Germinal center (tissue), 1 donor: Measurements from ENCODE around the gene IL31RA.
"Not testable (repeated sequence)": the region's sequence is repeated elsewhere in the genome, so short reads cannot be mapped to it uniquely, and the experiment has no call there.

ENCODE experiments used
- DNase-seq: peaks from one replicate; pipeline ENCODE4 v3.0.0; 2012; ENCODE audit warnings: mixed read lengths, low spot score

Gene IL31RA

DNA sequence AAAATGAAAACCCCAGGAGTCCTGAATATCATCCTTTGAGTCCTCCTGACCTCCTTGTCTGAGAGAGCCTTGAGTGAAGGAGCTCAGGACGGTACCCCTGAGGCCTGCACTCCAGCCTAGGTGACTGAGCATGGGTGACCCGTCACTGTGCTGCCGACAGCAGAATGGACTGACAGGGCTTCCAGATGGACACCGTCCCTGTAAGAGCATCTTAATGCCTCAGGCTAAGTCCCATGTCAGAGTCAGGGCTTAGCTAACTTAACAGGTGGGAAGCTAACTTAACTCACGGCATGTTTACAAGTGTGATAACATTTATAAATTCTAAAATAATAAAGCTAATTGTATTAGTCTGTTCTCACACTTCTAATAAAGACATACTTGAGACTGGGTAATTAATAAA is 75.3 kb downstream of the IL31RA start:
- no peak for DNase-seq

DNA sequence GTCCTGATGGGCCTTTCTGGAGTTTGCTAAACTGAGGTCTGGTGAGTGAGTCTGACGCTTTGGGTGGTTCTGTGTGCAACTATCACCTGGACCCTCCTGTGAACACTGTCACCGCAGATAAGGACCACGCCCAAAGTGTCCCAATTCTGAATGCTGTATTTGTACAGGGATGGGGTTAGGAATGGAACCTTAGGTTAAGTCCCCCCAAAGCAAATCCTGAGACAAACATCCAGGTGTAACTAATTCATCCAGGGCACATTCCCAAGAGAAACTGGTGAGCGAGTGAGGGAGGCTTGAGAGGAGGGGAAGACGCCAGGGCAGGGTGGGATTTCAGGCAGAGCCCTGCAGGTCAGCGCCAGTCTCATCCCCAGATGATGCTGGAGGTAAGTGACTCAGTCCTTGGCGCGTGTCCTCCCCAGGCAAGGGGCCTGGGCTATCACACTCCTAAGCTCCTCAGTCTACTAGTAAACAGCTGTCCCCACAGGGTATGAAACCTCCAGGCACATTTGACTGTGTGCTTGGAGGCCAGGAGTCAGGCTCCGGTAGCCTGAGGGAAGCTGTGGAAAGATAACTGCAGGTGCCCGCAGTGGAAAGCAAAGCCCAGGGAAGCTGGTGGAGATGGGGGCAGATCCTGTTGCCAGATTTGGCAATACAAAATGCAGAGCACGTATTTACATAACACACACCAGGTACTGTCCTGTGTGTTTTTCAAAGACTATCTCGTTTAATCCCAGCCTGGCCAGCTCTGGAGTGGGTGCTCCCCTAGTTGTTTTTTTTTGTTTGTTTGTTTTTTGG is 76.9 kb downstream of the IL31RA start:
- DNase-seq = no peak

DNA sequence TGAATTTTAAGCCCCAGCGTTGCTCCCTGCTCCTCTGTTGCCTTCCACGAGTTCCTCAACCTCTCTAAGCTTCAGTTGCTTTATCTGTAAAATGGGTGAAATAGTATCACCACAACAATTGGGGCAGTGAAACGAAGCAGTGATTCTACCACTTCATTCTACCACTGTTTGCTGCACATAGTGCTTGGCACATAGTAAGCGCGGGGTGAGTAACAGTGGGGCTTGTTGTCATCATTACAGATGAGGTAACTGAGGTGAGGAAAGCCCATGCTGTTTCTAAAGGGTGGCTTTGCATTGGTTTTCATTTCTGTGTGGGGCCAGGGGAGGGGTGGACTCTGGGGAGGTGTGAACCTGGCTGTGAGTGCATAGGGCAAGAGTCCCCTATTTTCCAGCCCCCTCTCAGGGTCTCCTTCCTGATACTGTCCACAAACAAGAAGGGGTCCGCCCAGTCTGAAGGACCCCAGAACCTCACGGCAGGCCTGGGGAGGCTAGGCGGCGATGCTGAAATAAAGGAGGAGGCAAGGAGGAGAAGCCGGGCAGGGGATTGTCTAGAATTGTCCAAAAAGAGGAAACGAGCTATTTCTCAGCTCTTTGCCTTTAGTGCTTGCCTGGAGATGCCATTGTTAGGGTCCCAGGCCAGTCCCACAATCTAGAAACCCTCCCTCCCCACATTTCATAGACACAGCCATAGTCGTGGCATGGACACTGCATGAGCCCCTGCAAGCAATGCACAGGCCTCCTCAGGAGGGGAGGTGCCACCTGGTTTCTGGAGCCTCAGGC is 78.1 kb downstream of the IL31RA start:
- DNase-seq = no peak

DNA sequence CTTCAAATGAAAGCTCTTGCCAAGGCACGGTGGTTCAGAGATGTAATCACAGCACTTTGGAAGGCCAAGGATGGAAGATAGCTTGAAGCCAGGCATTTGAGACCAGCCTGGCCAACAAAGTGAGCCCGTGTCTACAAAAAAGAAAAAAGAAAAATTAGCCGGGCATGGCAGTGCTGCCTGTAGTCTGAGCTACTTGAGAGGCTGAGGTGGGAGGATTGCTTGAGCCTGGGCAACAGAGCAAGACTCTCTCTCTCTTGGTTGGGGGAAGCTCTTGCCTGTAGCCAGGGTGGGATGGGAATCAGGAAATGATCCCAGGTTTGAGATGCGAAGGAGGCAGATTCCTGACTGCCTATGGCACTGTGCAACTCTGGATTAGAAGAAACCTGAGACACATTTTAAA is 81.5 kb downstream of the IL31RA start:
- DNase-seq = no peak

DNA sequence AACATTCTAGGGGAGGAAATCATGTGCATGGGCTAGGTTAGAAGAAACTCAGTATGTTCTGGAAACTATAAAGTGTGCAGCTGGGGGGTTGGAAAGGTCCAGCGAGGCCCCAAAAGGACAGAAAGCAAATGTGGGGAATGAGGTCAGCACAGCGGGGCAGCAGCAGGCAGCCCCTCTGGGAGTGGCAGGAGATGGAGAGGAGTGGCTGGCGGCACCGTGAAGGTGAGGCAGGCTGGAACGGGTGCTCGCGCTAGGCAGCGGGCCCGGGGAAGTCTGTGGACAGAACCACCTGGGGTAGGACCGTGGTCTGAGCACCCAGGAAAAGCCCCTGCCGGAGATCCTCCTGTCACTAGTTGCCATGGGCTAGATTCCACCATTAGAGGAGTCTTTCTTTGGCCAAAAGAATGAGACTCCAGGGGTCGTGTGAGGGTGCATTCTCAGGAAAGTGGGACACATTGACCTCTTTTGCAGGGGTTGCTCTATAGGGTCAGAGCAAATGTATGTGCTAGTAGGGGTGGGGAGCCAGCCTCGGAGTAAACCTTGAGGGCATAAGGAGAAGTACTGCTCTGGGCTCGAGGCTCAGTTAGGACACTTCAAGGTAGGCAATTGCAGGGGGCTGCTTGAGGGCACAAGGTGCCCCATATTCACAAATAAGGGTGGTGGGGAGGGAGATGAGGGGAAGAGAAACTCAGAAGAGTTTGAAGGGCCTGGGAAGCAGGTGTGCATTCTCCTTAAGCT is 82.4 kb downstream of the IL31RA start:
- DNase-seq = no peak

DNA sequence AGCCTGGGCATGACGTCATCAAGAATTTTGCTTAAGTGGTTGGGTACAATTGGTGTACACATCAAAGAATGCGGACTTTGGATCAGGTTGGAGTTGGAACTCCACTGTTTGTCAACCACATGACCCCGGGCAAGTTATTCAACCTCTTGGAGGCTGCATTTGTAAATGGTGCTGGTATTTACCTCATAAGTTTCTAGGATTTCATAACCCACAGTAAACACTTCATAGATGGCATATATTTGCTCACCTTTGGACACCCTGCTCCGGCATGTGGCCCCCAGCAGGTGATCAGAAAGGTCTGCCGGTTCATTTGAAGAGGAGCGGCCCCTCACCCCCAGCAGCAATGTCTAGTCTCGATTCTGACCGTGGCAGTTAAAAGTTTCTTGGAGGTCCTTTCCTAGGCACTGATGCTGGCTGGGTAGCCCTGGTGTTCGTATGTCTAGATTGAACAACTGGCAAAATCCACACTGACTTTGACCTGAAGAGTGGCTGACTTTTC is 83.0 kb downstream of the IL31RA start:
- DNase-seq = no peak

DNA sequence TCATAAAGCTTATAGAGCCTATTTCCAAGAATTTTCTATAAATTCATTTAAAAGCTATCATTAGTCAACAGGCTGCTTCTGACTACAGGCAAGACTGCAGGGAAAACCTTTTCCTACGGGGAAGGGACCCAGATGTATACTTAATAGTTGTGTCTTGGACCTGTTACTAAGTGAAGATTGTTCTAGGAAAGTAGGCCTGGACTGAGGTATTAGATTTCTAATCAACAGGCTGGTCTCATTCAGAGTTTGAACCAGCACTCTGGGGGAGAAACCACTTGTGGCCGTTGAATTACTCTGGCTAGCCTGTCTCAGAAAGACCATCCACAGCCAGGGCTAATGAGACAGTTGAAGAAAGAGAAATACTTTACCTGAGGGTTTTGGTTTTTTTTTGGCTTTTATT is 83.6 kb downstream of the IL31RA start:
- DNase-seq = no peak

DNA sequence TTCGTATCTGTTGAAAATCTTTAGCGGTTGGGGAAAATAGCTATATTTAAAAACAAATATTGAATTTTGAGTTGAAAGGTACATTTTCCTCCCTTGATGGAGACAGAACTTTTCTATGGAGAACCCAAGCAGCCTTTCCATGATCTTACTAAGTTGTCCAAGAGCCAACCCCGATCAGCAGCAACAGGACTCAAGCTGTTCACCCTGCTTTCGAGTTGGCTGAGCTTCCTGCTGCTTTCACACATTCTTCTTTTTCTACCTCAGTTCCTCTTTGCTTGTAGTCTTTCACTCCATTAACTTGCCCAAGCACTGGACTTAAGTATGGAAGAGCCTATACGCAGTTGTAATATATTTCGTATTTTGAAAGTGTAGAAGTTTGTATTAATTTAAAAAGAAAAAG is 84.2 kb downstream of the IL31RA start:
- DNase-seq = no peak

DNA sequence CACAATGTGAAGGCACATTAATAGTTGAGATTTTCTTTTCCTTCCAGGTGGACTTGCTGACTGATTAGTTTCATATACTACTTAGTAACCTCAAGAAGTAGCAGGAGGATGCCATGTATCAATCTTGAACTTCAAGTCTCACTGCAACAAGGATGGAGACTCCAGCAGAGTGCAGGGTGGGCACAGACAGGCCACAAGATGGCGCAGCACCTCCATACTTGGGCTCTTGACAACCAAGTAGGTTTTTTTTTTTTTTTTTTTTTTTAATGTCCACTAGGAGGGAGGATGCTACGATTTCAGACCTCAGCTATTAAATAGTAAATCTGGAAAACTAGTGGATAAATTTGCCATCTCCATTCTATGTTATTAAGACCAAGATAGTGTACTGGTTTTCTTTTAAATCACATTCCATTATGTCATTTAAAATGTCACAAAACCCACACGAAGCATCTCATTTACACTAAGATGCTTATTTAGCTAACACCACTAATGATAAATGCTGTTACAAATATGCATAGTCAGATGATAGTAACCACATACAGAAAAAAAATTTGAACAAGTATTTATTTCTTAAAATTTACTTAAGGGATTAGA is 85.0 kb downstream of the IL31RA start:
- peak; percentile 56 for DNase-seq

DNA sequence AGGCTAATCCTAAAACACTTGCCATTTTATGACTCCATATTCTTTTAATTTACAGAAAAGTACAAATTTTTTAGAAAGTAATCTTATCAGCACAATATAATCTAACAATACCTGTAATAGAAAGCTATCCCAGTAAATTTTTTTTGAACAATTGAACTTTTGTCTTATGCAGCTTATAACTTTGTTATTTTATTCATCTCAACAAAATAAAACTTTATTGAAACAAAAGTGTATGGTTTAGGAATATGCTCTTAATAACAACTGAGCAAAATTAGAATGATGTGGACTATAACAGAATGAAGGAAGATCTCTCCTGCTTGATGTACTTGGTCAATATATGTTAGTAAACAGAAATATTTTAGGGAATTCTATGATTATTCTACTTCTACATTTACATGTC is 86.4 kb downstream of the IL31RA start:
- not testable (repeated sequence) for DNase-seq

DNA sequence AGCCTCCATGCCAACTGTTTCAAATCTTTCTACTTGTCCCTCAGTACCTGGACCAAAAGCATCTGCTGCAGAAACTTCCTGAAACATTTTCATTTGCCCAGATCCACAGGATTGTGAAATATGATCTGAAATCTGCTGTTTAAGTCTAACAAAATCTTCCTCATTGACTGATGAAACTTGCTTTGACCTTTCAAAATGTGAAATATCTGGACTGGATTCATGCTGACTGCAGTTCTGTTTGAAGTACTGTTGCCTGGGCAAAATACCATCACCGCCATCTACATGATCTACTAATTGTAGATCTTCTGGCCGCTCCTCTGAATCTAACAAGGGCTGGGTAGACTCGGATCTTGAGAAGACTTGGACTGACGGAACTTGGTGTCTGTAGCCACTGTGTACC is 90.0 kb downstream of the IL31RA start:
- DNase-seq = not testable (repeated sequence)

DNA sequence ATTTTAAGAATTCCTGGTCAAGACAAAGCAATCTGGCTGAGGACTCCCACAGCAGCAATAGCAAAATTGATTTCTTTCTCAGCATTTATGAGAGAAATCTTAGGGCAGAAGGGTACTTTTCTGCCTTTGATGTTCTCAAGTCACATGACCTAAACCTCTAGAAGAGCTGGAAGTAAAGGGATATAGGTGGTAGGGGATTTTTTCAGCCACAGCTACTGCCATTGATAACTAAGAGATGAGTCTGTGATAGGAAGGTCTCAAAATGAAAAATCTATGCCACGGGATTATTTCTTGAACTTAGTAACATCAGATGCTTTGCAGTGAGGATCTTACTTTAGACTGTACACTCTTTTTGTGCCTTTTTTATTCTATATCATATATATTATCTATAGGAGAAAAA is 108.1 kb downstream of the IL31RA start:
- DNase-seq = no peak

DNA sequence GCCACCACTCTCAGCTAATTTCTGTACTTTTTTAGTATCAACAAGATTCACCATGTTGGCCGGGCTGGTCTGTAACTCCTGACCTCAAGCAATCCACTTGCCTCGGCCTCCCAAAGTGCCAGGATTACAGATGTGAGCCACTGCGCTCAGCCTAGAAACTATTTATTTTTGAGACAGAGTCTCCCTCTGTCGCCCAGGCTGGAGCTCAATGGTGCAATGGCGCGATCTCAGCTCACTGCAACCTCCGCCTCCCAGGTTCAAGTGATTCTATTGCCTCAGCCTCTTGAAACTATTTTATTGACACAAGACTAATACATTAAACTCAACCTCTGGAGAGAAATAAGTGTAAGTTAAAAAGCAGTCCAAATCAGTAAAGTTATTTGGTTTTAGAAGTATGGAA is 109.6 kb downstream of the IL31RA start:
- DNase-seq = no peak

DNA sequence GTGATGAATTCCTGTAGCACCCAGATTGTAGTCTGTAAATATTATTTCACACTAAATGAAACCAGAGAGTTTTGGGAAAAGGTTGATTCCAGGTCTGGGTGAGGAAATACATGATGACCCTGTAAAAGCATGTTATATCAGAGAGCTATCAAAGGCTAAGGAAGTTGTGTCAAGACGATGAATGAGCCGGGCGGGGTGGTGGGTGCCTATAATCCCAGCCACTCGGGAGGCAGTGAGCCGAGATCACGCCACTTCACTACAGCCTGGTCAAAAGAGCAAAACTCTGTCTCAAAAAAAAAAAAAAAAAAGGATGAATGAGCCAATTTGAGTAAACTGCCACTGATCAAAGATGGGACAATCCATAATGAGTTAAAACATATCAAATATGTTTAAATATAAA is 114.4 kb downstream of the IL31RA start:
- no peak for DNase-seq

DNA sequence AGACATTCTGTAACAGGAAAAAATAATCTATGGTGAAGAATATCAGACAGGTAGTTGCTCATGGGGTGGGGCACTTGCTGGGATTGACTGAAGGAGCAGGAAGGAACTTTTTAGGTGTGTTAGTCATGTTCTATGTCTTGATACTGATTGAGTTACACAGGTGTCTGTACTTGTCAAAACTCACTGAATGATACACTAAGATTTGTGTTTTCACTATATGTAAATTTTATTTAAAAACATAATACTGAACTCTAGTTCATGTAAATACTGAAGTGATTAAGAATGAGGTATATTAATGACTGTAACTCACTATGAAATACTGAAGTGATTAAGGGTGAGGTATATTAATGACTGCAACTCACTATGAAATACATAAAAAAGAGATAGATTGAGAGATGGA is 115.1 kb downstream of the IL31RA start:
- no peak for DNase-seq

DNA sequence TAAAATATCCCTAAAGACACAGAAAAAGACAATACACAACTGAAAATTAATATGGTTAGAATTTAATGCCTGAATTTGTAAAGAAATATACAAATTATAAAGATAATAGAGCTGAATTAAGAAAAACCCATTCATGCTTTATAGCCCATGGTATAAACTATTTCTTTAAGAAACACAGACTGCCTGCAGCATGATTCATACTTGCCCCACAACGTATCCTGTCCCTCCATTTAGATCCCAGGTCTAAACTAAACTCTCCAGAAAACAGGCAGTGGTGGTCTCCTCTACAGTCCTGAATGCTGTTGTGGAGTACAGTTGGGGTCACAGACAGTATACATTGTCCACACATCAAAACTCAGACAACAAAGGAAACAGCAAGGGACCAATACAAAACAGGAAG is 118.8 kb downstream of the IL31RA start:
- no peak for DNase-seq
